ENCODE results near the gene SLC24A4. TPM values are rescaled to one million over a fixed set of nuclear protein-coding genes. Genes with fewer than 3 reads are reported as not detected.

Gene SLC24A4, protein sequence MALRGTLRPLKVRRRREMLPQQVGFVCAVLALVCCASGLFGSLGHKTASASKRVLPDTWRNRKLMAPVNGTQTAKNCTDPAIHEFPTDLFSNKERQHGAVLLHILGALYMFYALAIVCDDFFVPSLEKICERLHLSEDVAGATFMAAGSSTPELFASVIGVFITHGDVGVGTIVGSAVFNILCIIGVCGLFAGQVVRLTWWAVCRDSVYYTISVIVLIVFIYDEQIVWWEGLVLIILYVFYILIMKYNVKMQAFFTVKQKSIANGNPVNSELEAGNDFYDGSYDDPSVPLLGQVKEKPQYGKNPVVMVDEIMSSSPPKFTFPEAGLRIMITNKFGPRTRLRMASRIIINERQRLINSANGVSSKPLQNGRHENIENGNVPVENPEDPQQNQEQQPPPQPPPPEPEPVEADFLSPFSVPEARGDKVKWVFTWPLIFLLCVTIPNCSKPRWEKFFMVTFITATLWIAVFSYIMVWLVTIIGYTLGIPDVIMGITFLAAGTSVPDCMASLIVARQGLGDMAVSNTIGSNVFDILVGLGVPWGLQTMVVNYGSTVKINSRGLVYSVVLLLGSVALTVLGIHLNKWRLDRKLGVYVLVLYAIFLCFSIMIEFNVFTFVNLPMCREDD
- 1.5 TPM for total RNA-seq

- Histone ChIP-seq H3K27me3 (no peaks in the 10 kb centered on the region), H3K9me3 (no peaks in the 10 kb centered on the region), H3K36me3 (no peaks in the 10 kb centered on the region), H3K4me1 (peaks cover 16% of the 10 kb centered on the region), H3K4me3 (peak within 1 kb of the TSS; percentile 31 to 50), H3K27ac (no peak within 1 kb of the TSS)
- TF ChIP-seq POLR2AphosphoS5 (IDR thresholded peaks at IDR 0.05; ENCODE audit: insufficient read depth in 1 of 2, low read depth in 1 of 2) (no peak), POLR2A (IDR thresholded peaks at IDR 0.05) (no peak)
- TF ChIP-seq, protein P1, sequence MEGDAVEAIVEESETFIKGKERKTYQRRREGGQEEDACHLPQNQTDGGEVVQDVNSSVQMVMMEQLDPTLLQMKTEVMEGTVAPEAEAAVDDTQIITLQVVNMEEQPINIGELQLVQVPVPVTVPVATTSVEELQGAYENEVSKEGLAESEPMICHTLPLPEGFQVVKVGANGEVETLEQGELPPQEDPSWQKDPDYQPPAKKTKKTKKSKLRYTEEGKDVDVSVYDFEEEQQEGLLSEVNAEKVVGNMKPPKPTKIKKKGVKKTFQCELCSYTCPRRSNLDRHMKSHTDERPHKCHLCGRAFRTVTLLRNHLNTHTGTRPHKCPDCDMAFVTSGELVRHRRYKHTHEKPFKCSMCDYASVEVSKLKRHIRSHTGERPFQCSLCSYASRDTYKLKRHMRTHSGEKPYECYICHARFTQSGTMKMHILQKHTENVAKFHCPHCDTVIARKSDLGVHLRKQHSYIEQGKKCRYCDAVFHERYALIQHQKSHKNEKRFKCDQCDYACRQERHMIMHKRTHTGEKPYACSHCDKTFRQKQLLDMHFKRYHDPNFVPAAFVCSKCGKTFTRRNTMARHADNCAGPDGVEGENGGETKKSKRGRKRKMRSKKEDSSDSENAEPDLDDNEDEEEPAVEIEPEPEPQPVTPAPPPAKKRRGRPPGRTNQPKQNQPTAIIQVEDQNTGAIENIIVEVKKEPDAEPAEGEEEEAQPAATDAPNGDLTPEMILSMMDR (IDR thresholded peaks at IDR 0.05): no peak
- intact Hi-C loops (cut with DNase I): no loop called here
- DNase-seq (ENCODE audit: extremely low spot score in 2 of 2): no peak
These were observed at the start of gene SLC24A4 for GRCh38 chr14:92323011-92323915. SLC24A4 (plus strand) TSS chr14:92323165; CDS start chr14:92323831, 666 bp downstream.

DNA sequence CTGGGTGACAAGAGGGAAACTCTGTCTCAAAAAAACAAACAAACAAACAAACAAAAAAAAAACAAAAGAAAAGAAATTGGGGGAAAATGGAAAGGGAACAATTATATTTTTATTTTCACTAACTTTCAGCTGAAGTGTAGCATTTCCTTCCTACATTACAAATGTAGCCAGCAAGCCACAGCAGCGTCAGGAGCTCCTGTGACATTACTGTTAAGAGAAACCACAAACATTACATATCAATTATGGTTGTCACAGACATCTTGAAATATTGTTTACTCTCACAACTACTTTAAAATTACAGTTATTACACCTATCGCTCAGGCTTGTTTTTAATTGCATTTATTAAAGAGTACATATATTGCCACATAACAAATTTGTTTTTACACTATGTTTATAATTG lies 49.8 kb upstream of the SLC24A4 start:
- TF ChIP-seq POLR2AphosphoS5 (IDR thresholded peaks at IDR 0.05; ENCODE audit: insufficient read depth in 1 of 2, low read depth in 1 of 2) (no peak), POLR2A (IDR thresholded peaks at IDR 0.05) (no peak)
- TF ChIP-seq, protein P1 (IDR thresholded peaks at IDR 0.05): no peak
- intact Hi-C loops (cut with DNase I): no loop called here
- Histone ChIP-seq H3K27ac (no peak overlapping the region), H3K4me3 (no peak overlapping the region), H3K9me3 (no peaks in the 10 kb centered on the region), H3K4me1 (no peaks in the 10 kb centered on the region), H3K36me3 (no peaks in the 10 kb centered on the region), H3K27me3 (no peaks in the 10 kb centered on the region)
- DNase-seq (ENCODE audit: extremely low spot score in 2 of 2): no peak

DNA sequence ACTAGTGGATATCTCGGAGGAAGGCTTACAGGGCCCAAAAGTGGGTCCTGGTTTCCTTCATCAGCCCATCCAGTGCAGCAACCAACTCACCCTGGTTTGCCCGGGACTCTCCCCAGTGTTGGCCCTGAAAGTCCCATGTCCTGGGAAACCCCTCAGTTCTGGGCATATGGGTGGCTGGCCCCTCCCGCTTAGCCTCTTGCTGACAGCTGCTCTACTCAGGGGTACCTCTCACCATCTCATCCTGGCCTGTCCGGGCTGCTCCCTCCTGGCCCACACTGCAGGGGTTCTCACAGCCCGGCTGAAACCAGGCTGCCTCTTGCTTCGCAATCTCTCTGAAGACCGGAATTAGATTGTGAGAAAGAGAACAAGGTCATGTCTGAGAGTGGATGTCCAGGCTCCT lies 48.9 kb upstream of the SLC24A4 start:
- Histone ChIP-seq H3K9me3 (no peaks in the 10 kb centered on the region), H3K27me3 (no peaks in the 10 kb centered on the region), H3K27ac (no peak overlapping the region), H3K36me3 (no peaks in the 10 kb centered on the region), H3K4me3 (no peak overlapping the region), H3K4me1 (no peaks in the 10 kb centered on the region)
- no peak for DNase-seq (ENCODE audit: extremely low spot score in 2 of 2)
- no peak for TF ChIP-seq POLR2AphosphoS5 (IDR thresholded peaks at IDR 0.05; ENCODE audit: insufficient read depth in 1 of 2, low read depth in 1 of 2)
- TF ChIP-seq POLR2A (IDR thresholded peaks at IDR 0.05): no peak
- TF ChIP-seq, protein P1 (IDR thresholded peaks at IDR 0.05): no peak
- intact Hi-C loops (cut with DNase I): no loop called here

GRCh38 chr14:92276074-92276473 lies 46.9 kb upstream of the SLC24A4 start:
- Histone ChIP-seq H3K27me3 (no peaks in the 10 kb centered on the region), H3K9me3 (no peaks in the 10 kb centered on the region), H3K4me1 (no peaks in the 10 kb centered on the region), H3K4me3 (no peak overlapping the region), H3K36me3 (no peaks in the 10 kb centered on the region), H3K27ac (no peak overlapping the region)
- no peak for DNase-seq (ENCODE audit: extremely low spot score in 2 of 2)
- intact Hi-C loops (cut with DNase I): no loop called here
- TF ChIP-seq POLR2A (IDR thresholded peaks at IDR 0.05): no peak
- no peak for TF ChIP-seq POLR2AphosphoS5 (IDR thresholded peaks at IDR 0.05; ENCODE audit: insufficient read depth in 1 of 2, low read depth in 1 of 2)
- TF ChIP-seq, protein P1 (IDR thresholded peaks at IDR 0.05): no peak

Measured in vagina (tissue), 2 donors.